Coronary artery (tissue), 2 donors: ENCODE data around the gene SSBP3.

Experiments used
- DNase-seq: peaks from one replicate; pipeline ENCODE4 v3.0.0-alpha.2; 2017; ENCODE audit warnings: low spot score
- H3K27ac ChIP-seq, 2 donors: fragments of 200-600 bp; sonication (generic); one replicate each; pipeline ENCODE4 v1.5.1; 2016 to 2019
- H3K4me3 ChIP-seq: fragments of 200-600 bp; sonication (generic); 2 replicates; pipeline ENCODE4 v1.5.1; 2016; ENCODE audit warnings: mild to moderate bottlenecking, moderate library complexity
- TF ChIP-seq, protein P1 (sequence below): fragments of 200-600 bp; sonication (generic); IDR thresholded peaks from one replicate; pipeline ENCODE4 v1.5.1; 2019; ENCODE audit warnings: antibody characterized with exemption

The SSBP3 gene

DNA sequence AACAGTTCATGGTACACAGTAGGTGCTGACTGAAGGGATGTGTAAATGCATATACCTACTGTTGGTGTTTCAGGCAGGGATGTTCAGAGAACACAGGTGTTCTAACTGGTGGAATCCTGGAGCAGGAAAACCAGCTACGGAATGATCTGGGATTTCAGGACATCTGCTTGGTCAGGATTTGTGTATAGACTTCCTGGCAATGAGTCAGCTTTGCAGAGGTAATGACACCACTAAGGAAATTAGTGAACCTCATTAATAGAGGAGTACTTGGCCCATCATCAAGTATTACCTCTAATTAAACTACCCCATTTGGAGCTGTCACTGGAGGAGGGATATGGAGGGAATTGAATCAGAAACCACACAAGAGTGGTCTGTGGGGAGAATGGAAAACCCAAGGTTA is 198.9 kb downstream of the SSBP3 start:
- TF ChIP-seq, protein P1, sequence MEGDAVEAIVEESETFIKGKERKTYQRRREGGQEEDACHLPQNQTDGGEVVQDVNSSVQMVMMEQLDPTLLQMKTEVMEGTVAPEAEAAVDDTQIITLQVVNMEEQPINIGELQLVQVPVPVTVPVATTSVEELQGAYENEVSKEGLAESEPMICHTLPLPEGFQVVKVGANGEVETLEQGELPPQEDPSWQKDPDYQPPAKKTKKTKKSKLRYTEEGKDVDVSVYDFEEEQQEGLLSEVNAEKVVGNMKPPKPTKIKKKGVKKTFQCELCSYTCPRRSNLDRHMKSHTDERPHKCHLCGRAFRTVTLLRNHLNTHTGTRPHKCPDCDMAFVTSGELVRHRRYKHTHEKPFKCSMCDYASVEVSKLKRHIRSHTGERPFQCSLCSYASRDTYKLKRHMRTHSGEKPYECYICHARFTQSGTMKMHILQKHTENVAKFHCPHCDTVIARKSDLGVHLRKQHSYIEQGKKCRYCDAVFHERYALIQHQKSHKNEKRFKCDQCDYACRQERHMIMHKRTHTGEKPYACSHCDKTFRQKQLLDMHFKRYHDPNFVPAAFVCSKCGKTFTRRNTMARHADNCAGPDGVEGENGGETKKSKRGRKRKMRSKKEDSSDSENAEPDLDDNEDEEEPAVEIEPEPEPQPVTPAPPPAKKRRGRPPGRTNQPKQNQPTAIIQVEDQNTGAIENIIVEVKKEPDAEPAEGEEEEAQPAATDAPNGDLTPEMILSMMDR = no peak
- H3K27ac ChIP-seq = no peak overlapping the region
- DNase-seq = no peak
- H3K4me3 ChIP-seq = no peak overlapping the region

DNA sequence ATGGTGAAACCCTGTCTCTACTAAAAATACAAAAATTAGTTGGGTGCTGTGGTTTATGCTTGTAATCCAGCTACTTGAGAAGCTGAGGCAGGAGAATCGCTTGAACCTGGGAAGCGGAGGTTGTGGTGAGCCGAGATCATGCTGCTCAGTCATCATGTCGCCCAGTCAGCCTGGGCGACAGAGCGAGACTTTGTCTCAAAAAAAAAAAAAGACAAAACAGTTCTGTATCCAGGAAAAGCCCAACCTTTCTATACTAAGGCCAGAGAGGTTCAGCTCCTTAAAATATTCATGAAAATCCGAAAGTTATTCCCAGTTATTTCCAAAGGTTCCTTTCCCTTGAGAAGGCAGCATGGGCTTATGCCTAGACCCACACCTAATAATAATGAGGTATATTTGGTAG is 202.0 kb downstream of the SSBP3 start:
- TF ChIP-seq, protein P1 = no peak
- no peak overlapping the region for H3K4me3 ChIP-seq
- no peak overlapping the region for H3K27ac ChIP-seq

DNA sequence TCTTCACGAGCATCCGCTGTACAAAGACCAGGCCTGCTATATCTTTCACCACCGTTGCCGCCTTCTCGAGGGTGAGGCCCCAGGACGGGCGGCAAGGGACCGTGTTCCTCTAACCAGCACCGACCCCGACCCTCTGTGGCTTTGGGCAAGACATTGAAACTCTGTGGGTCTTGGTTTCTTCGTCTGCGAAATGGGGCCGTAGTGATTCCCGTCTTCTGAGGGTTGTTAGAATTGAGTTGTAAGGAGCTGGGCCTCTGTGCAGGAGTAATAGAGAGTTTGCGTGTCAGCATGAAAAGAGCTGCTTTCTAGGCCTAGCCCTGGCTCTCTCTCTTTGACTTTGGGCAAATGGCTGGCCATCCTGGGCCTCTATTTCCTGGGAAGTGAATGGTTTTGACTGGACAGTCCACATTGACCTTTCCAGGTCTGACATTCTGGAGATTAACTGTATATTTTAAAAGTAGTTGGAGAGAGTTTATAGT is 205.6 kb downstream of the SSBP3 start:
- TF ChIP-seq, protein P1 = no peak
- Histone ChIP-seq H3K27ac (peak overlapping the region; percentile 71 to 74), H3K4me3 (peak overlapping the region; percentile 85)
- DNase-seq = no peak

More for the DNA sequence above, 202.0 kb downstream of the SSBP3 start:
- no peak for DNase-seq

DNA sequence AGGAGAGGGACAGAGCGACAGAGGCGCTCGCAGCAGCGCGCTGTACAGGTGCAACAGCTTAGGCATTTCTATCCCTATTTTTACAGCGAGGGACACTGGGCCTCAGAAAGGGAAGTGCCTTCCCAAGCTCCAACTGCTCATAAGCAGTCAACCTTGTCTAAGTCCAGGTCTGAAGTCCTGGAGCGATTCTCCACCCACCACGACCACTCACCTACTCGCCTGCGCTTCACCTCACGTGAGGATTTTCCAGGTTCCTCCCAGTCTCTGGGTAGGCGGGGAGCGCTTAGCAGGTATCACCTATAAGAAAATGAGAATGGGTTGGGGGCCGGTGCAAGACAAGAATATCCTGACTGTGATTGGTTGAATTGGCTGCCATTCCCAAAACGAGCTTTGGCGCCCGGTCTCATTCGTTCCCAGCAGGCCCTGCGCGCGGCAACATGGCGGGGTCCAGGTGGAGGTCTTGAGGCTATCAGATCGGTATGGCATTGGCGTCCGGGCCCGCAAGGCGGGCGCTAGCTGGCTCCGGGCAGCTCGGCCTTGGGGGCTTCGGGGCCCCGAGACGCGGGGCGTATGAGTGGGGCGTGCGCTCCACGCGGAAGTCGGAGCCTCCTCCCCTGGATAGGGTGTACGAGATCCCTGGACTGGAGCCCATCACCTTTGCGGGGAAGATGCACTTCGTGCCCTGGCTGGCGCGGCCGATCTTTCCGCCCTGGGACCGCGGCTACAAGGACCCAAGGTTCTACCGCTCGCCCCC is 206.3 kb downstream of the SSBP3 start, which contains the start of the genes CYB5RL and MRPL37:
Gene CYB5RL, minus strand, starts transcription at position 266 of the 754 bp plus-strand sequence. CDS start 4,414 bp downstream, outside the sequence.
Gene MRPL37, plus strand, starts transcription at position 403 of the 754 bp plus-strand sequence. Its CDS starts 77 bp downstream, at position 480.
- Histone ChIP-seq H3K27ac (peak within 1 kb of the TSS; percentile 71 to 74), H3K4me3 (peak within 1 kb of the TSS; percentile 85)
- TF ChIP-seq, protein P1 = no peak
- DNase-seq = peak; percentile 92

DNA sequence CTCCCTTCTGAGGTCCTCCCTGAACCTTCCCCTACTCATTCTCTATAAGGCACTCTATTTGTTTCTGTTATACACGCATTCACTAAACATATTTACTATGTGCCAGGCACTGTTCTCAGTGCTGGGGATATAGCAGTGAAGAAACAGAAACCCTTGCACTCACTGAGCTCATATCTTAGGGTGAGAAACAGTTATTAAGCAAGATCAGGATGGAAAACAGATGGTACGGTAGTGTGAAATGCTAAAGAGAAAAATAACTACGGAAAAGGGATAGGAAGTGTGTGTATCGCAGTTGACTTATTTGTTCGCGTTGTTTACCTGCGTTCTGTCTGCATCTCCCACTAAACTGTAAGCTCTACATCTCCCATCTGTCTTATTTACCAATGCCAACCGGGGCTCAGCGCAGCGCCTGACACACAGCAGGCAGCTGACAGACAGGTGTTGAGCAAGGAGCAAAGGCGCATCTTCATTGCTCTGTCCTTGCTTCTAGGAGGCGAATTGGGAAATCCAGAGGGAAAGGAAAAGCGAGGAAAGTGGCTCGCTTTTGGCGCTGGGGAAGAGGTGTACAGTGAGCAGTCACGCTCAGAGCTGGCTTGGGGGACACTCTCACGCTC is 206.9 kb downstream of the SSBP3 start:
- H3K27ac ChIP-seq = peak overlapping the region; percentile 71 to 74
- no peak for DNase-seq

DNA sequence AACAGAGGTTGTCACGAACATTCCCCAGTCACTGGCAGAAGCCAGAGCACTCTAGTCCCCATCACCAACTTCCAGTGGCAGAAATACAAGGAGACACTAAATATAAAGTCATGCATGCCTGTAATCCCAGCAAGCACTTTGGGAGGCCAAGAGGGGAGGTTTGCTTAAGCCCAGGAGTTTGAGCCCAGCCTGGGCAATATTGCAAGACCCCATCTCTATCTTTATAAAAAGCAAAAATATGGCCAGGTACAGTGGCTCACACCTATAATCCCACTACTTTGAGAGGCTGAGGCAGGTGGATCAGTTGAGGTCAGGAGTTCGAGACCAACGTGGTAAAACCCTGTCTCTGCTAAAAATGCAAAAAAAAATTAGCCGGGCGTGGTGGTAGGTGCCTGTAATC is 212.7 kb downstream of the SSBP3 start:
- no peak for DNase-seq
- H3K27ac ChIP-seq = no peak overlapping the region
- TF ChIP-seq, protein P1 = no peak

More for the DNA sequence above, 206.9 kb downstream of the SSBP3 start:
- peak overlapping the region; percentile 85 for H3K4me3 ChIP-seq
- TF ChIP-seq, protein P1 = no peak

More for the DNA sequence above, 212.7 kb downstream of the SSBP3 start:
- no peak overlapping the region for H3K4me3 ChIP-seq
